Fibroblast of mammary gland (primary cell): ENCODE data around the gene SLC6A9.
A peak's percentile ranks its signal among the peaks of the same experiment; 100 is the strongest.

Experiments used
- DNase-seq: peaks from one replicate; pipeline ENCODE4 v3.0.0-alpha.2; 2010; ENCODE audit warnings: low read depth
- H3K4me3 ChIP-seq: 2 replicates; pipeline ENCODE4 v1.5.1; 2011; ENCODE audit warnings: low read depth, mild to moderate bottlenecking, low read length, moderate library complexity; ENCODE audit not compliant: control insufficient read depth
- CTCF ChIP-seq: conservative IDR thresholded peaks from 2 replicates; pipeline ENCODE4 v1.5.1; 2011; ENCODE audit warnings: low read depth, low read length, inconsistent platforms; ENCODE audit not compliant: control insufficient read depth, insufficient read depth

The SLC6A9 gene

GRCh38 chr1:44035726-44036408, 4.6 kb upstream of the SLC6A9 start:
- H3K4me3 ChIP-seq: no peak overlapping the region
- peak; percentile 17 for DNase-seq
- TF ChIP-seq CTCF: peak; percentile 8

- TF ChIP-seq CTCF: no peak
- no peak overlapping the region for H3K4me3 ChIP-seq
- DNase-seq: no peak
Observed at GRCh38 chr1:44034976-44035716, 3.9 kb upstream of the SLC6A9 start.

- TF ChIP-seq CTCF: no peak
- H3K4me3 ChIP-seq: no peak overlapping the region
- no peak for DNase-seq
Observed at GRCh38 chr1:44034423-44034822, 3.2 kb upstream of the SLC6A9 start.

GRCh38 chr1:44033756-44034155, 2.5 kb upstream of the SLC6A9 start:
- TF ChIP-seq CTCF: no peak
- no peak overlapping the region for H3K4me3 ChIP-seq
- no peak for DNase-seq

DNA sequence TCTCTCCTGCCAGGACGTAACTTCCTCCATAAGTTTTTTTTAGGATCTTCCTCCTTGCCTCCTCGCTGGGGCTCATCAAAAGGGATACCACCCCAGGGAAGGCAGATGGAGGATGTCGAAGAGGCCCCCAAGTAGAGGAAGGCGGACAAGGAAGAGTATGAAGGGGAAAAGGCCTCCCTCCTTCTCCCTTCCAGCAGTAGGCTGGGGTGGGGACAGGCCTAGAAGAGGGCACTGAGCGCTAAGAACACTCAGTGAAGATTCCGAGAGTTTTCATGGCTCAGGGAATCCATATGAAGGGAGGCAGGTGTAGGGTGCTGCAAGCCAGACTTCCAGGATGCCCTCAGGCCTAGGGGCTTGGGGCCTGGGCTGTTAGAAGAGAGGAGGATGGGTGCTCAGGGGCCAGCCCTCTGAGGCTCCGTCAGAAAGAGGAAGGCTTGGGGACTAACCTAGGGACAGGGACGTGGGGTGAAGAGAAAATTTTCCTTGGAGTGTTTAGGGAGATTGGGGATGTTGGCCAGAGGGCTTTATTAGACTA, 1.8 kb upstream of the SLC6A9 start:
- TF ChIP-seq CTCF: no peak
- no peak overlapping the region for H3K4me3 ChIP-seq
- no peak for DNase-seq

- no peak for TF ChIP-seq CTCF
- no peak for DNase-seq
- no peak overlapping the region for H3K4me3 ChIP-seq
Observed at GRCh38 chr1:44032170-44032790, 1.0 kb upstream of the SLC6A9 start.
